ENCODE results near the gene MCEE.

MCEE gene

GRCh38 chr2:71155846-71156245 is 25.8 kb upstream of the MCEE start:
- no peak overlapping the region for H3K4me3 ChIP-seq (ENCODE audit: control insufficient read depth, low read depth, low read length)
- no peak for TF ChIP-seq CTCF (conservative IDR thresholded peaks at IDR 0.05; ENCODE audit: control insufficient read depth, insufficient read depth, low read depth, low read length)
- DNase-seq (ENCODE audit: low read depth) = no peak

GRCh38 chr2:71154798-71155197 is 24.8 kb upstream of the MCEE start:
- TF ChIP-seq CTCF (conservative IDR thresholded peaks at IDR 0.05; ENCODE audit: control insufficient read depth, insufficient read depth, low read depth, low read length) = peak; percentile 15
- DNase-seq (ENCODE audit: low read depth) = no peak
- H3K4me3 ChIP-seq (ENCODE audit: control insufficient read depth, low read depth, low read length) = no peak overlapping the region

- H3K4me3 ChIP-seq (ENCODE audit: control insufficient read depth, low read depth, low read length) = no peak overlapping the region
- no peak for TF ChIP-seq CTCF (conservative IDR thresholded peaks at IDR 0.05; ENCODE audit: control insufficient read depth, insufficient read depth, low read depth, low read length)
- no peak for DNase-seq (ENCODE audit: low read depth)
These were observed 24.2 kb upstream of the MCEE start for GRCh38 chr2:71154279-71154678.

GRCh38 chr2:71153585-71154224 is 23.7 kb upstream of the MCEE start:
- no peak overlapping the region for H3K4me3 ChIP-seq (ENCODE audit: control insufficient read depth, low read depth, low read length)
- TF ChIP-seq CTCF (conservative IDR thresholded peaks at IDR 0.05; ENCODE audit: control insufficient read depth, insufficient read depth, low read depth, low read length) = no peak

GRCh38 chr2:71151620-71152019 is 21.6 kb upstream of the MCEE start:
- no peak for TF ChIP-seq CTCF (conservative IDR thresholded peaks at IDR 0.05; ENCODE audit: control insufficient read depth, insufficient read depth, low read depth, low read length)
- DNase-seq (ENCODE audit: low read depth) = no peak
- no peak overlapping the region for H3K4me3 ChIP-seq (ENCODE audit: control insufficient read depth, low read depth, low read length)

More at GRCh38 chr2:71153585-71154224, 23.7 kb upstream of the MCEE start:
- DNase-seq (ENCODE audit: low read depth) = no peak

- TF ChIP-seq CTCF (conservative IDR thresholded peaks at IDR 0.05; ENCODE audit: control insufficient read depth, insufficient read depth, low read depth, low read length) = no peak
- DNase-seq (ENCODE audit: low read depth) = no peak
- H3K4me3 ChIP-seq (ENCODE audit: control insufficient read depth, low read depth, low read length) = no peak overlapping the region
These were observed 20.2 kb upstream of the MCEE start for GRCh38 chr2:71150082-71150816.
